ENCODE results near the gene MEMO1.
"Not testable (repeated sequence)": the region's sequence is repeated elsewhere in the genome, so short reads cannot be mapped to it uniquely, and the experiment has no call there.

MEMO1 gene

DNA sequence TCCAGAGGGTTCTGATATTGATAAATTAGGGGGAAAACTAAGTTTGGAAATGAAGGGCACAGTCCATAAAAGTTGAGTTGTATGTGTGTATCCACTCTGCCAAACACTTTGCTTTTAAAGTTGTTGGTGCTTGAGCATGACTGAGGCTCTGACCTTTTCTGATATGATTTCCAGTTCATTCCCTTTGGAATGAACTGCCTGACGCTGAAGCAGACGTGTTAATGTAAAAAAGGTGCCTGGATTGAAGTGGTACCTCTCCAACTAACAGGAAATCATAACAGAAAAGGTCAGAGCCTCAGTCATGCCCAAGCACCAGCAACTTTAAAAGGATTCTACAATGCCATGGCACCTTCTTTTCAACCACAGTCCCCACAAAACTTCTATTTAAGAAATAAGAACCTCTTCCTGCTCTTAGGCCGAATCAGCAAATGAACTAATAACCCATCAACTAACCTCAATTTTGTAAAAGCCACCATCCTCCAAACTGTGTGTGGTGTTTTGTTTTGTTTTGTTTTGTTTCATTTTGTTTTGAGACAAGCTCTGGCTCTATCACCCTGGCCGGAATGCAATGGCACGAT lies 52.6 kb downstream of the MEMO1 start:
- in situ Hi-C loops (cut with MboI; ENCODE audit: low sequenced_read_pairs), result no loop called here
- H3K27me3 ChIP-seq (ENCODE audit: low read depth), result no peaks in the 10 kb centered on the region
- H3K36me3 ChIP-seq (replicated peaks), result no peaks in the 10 kb centered on the region
- DNase-seq (ENCODE audit: low spot score in 2 of 2), result no peak
- no peak overlapping the region for H3K4me3 ChIP-seq
- H3K4me1 ChIP-seq, result no peaks in the 10 kb centered on the region
- no peaks in the 10 kb centered on the region for H3K9me3 ChIP-seq

DNA sequence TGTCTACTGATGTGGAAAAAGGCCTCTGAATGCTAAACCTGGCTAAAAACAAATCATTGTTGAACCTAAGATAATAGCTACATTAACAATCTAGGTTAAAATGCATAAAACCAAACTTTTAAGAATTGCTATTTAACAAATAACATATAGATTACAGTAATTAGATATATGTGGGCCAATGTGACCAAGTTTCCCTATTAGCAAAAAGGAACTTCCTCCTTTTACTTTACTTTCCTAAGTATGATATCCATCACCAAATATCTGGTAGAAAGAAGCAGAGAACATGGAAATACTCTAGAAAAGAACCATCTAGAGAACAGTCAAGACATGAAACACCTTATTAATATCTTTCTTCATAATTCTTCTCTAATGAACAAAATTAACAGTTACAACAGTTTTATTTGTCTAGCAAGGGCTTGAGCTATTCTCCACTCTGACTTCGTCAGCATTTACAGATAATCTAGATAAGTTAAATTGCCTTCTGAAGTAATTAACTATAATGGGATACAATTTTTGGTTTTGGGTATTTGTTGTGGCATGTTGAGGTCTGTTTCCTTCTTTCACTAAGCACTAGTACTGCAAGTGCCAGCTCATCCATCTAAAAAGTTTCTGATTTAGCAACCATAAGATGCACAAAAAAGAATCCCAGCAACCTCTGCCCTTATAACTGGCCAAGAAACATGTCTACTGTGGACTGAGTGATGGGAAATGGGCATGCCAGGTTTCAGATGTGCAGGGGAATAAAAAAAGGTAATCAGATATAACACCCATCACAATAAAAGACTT lies 53.3 kb downstream of the MEMO1 start:
- Histone ChIP-seq H3K27me3 (ENCODE audit: low read depth) (no peaks in the 10 kb centered on the region), H3K36me3 (replicated peaks) (no peaks in the 10 kb centered on the region), H3K9me3 (no peaks in the 10 kb centered on the region), H3K4me1 (no peaks in the 10 kb centered on the region), H3K4me3 (no peak overlapping the region)
- no peak for DNase-seq (ENCODE audit: low spot score in 2 of 2)
- in situ Hi-C loops (cut with MboI; ENCODE audit: low sequenced_read_pairs), result no loop called here

DNA sequence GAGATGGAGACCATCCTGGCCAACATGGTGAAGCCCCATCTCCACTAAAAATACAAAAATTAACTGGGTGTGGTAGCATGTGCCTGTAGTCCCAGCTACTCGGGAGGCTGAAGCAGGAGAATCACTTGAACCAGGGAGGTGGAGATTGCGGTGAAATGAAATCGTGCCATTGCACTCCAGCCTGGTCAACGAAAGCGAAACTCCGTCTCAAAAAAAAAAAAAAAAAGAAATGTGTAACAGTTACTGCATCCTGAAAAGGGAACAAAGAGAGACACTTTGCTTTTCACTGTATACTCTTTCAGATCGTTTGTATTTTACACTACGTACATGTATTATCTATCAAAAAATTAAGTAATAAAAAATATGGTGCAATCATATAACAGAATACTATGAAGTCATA lies 53.9 kb downstream of the MEMO1 start:
- H3K9me3 ChIP-seq; H3K36me3 ChIP-seq (replicated peaks); H3K4me3 ChIP-seq; H3K27me3 ChIP-seq (ENCODE audit: low read depth); H3K4me1 ChIP-seq; in situ Hi-C loops (cut with MboI; ENCODE audit: low sequenced_read_pairs); DNase-seq (ENCODE audit: low spot score in 2 of 2): not testable (repeated sequence)

DNA sequence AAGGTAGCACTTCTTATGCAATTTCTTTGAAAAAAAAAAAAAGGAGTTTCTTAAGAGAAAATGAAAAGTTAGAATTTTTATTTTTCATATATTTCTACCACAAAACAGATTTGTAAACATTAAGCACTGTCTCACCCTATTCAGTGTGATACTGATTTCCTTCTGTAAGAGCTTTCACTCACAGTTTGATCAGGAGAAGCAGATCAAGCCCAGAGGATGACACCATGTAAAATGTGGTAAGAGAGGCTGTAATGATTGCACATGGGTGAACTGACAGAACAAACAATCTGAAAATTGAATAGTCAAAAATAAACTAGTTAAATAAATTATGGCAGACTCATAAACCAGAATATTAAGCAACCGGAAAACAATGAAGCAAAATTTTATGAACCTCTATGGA lies 54.5 kb downstream of the MEMO1 start:
- H3K27me3 ChIP-seq (ENCODE audit: low read depth), result no peaks in the 10 kb centered on the region
- H3K4me3 ChIP-seq, result no peak overlapping the region
- no peak for DNase-seq (ENCODE audit: low spot score in 2 of 2)
- in situ Hi-C loops (cut with MboI; ENCODE audit: low sequenced_read_pairs), result no loop called here
- H3K4me1 ChIP-seq, result no peaks in the 10 kb centered on the region
- no peaks in the 10 kb centered on the region for H3K36me3 ChIP-seq (replicated peaks)
- no peaks in the 10 kb centered on the region for H3K9me3 ChIP-seq

DNA sequence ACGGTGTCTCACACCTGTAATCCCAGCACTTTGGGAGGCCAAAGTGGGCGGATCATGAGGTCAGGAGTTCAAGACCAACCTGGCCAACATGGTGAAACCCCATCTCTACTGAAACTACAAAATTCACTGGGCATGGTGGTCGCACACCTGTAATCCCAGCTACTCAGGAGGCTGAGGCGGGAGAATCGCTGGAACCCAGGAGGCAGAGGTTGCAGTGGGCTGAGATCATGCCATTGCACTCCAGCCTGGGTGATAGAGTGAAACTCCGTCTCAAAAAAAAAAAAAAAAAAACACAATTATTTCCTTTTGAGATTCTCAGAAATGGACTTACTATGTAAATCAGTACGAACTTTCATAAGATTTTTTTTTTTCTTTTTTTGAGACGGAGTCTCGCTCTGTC lies 57.7 kb downstream of the MEMO1 start:
- in situ Hi-C loops (cut with MboI; ENCODE audit: low sequenced_read_pairs); H3K9me3 ChIP-seq; H3K27me3 ChIP-seq (ENCODE audit: low read depth); DNase-seq (ENCODE audit: low spot score in 2 of 2); H3K4me1 ChIP-seq; H3K36me3 ChIP-seq (replicated peaks); H3K4me3 ChIP-seq: not testable (repeated sequence)

DNA sequence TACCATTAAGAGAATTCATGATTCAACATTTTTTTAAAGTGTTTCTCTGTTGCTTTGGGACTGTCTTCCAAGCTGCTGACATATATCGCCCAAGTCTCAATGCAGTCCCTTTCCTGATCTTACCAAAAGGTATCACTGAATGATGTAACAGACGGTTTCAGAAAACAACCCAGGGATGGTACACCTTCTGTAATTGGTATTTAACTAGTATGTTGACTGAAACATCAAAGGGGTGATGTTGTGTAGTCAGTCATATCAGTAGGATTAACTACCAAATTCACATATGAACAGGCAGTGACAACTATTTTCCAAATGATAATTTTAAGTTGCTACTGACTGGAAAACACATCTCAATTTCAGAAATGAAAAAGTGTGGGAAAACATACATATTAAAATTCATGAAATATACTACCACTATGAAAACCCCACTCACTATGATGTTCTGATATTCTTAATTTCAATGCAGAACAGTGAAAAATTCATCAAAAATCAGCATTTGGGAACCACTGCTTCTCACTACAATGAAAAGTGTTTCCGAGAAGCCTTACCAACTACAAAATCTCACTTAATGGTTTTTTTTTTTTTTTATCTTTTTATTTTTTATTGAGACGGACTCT lies 59.8 kb downstream of the MEMO1 start:
- in situ Hi-C loops (cut with MboI; ENCODE audit: low sequenced_read_pairs), result no loop called here
- DNase-seq (ENCODE audit: low spot score in 2 of 2), result no peak
- no peaks in the 10 kb centered on the region for H3K4me1 ChIP-seq
- H3K27me3 ChIP-seq (ENCODE audit: low read depth), result no peaks in the 10 kb centered on the region
- H3K9me3 ChIP-seq, result no peaks in the 10 kb centered on the region
- H3K36me3 ChIP-seq (replicated peaks), result no peaks in the 10 kb centered on the region; the same call in 1 of the 2 replicates
- no peak overlapping the region for H3K4me3 ChIP-seq

DNA sequence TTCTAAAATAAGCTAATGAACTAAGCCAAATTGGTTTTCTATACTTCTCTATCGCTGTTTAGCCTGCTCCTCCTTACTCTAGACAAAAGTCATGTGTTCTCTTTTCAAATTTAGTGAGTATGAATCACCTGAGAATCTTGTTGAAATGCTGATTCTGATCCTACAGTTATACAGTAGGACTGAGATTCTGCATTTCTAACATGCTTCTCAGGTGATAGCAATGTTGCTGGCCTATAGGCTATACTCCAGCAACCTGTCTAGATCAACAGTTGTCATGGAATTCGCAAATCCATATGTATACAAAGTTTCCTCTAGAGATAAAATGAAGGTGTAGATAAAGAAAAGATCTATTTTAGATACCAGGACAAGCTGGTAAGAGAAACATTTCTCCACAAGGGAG lies 62.9 kb downstream of the MEMO1 start:
- H3K4me1 ChIP-seq, result no peaks in the 10 kb centered on the region
- no peaks in the 10 kb centered on the region for H3K9me3 ChIP-seq
- no peaks in the 10 kb centered on the region; the same call in 1 of the 2 replicates for H3K36me3 ChIP-seq (replicated peaks)
- DNase-seq (ENCODE audit: low spot score in 2 of 2), result no peak
- no peak overlapping the region for H3K4me3 ChIP-seq
- no peaks in the 10 kb centered on the region for H3K27me3 ChIP-seq (ENCODE audit: low read depth)
- in situ Hi-C loops (cut with MboI; ENCODE audit: low sequenced_read_pairs), result no loop called here

DNA sequence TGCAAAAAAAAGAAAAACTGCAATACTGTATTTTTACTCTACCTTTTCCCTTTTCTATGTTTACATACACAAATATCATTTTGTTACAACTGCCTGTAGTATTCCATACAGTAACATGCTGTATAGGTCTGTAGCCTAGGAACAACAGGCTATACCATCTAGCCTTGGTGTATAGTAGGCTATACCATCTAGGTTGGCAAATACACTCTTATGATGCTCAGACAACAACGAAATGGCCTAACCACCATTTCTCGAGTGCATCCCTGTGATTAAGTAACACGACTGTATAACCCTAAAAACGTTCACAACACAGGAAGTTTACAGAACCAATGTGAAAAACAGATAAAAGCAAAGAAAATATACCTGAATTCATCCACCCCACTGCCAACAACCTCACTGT lies 64.0 kb downstream of the MEMO1 start:
- H3K4me3 ChIP-seq, result no peak overlapping the region
- H3K4me1 ChIP-seq, result no peaks in the 10 kb centered on the region
- no peaks in the 10 kb centered on the region for H3K27me3 ChIP-seq (ENCODE audit: low read depth)
- no peak for DNase-seq (ENCODE audit: low spot score in 2 of 2)
- no peaks in the 10 kb centered on the region; the same call in 1 of the 2 replicates for H3K36me3 ChIP-seq (replicated peaks)
- in situ Hi-C loops (cut with MboI; ENCODE audit: low sequenced_read_pairs), result no loop called here
- no peaks in the 10 kb centered on the region for H3K9me3 ChIP-seq

DNA sequence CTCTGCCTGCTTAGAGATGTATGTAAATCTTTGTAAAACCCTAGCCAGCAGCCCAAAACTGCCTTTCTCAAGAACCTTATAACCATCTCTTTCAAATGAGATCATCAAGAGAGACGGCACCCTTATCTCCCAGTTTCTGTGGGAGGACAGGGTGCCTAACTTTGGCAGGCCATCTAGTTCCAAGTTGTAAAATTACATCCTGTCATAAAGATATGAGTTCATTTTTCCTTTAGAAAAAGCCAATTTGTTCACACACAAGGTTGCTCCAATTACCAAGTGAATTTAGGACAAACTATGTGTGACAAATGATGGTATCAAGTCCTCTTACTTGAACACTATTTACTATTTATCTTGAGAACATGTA lies 65.3 kb downstream of the MEMO1 start:
- DNase-seq (ENCODE audit: low spot score in 2 of 2), result no peak
- in situ Hi-C loops (cut with MboI; ENCODE audit: low sequenced_read_pairs), result no loop called here
- 0 out of 2 replicates have a peak, but pooled peaks cover 3% of the 10 kb centered on the region for H3K4me1 ChIP-seq
- H3K36me3 ChIP-seq (replicated peaks), result no peaks in the 10 kb centered on the region; the same call in 1 of the 2 replicates
- H3K27me3 ChIP-seq (ENCODE audit: low read depth), result no peaks in the 10 kb centered on the region
- no peaks in the 10 kb centered on the region for H3K9me3 ChIP-seq
- no peak overlapping the region for H3K4me3 ChIP-seq

DNA sequence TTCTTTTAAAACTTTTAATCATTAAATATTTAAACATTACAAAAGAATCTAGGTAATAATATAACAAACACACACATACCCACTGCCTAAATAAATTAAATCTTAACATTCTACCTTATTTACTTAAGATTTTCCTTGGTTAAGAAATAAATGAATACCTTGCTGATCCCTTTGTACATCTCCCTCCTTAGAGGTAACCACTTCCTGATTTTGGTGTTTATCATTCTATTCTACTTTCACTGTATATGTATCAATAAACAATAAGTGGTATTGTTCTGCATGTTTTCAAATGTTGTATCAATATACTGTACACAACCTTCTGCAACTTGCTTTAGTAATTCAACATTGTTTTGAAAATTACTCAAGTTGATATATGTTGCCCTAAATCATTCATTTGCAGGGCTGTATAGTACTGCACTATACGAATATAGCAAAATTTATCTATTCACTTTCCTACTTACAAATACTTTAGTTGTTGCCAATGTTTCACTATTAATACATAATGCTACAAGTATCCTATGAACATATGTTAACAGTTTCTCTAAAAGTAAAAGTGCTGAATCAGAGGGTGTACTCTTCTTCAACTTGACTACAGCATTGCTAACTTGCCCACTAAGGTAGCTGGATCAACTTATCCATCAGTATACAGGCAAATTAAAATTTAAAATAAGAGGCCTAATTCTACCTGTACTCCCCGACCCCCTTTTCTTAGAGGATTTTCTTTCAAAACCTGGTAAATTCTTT lies 65.8 kb downstream of the MEMO1 start:
- H3K36me3 ChIP-seq (replicated peaks), result no peaks in the 10 kb centered on the region; the same call in 1 of the 2 replicates
- DNase-seq (ENCODE audit: low spot score in 2 of 2), result no peak
- in situ Hi-C loops (cut with MboI; ENCODE audit: low sequenced_read_pairs), result no loop called here
- H3K27me3 ChIP-seq (ENCODE audit: low read depth), result no peaks in the 10 kb centered on the region
- 0 out of 2 replicates have a peak, but pooled peaks cover 3% of the 10 kb centered on the region for H3K4me1 ChIP-seq
- no peak overlapping the region for H3K4me3 ChIP-seq
- no peaks in the 10 kb centered on the region for H3K9me3 ChIP-seq

DNA sequence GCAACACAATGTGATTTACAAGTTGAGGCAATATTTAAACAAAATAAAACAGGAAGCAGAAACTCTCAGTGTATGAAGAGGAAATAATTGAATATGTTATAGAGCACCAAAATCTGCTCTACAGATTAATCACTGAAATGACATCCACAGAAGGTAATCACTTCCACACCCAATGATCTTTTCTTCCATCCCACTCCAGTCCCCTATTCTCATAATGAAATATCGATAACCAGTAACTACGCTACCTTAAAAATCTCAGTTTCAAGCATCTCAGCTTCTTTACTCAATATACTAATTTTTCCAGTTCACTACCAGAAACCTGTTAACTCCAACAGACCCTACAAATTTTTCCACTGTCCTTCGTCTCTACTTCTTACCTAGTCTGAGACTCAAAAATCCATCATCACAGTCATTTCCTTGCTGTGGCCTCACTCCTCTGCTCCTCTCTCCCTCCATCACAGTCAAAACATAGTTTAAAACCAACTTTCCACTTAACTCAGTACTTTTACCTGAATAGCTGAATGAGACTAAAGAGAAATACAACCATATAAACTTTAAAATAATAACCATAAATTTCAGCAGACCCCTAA lies 67.1 kb downstream of the MEMO1 start:
- Histone ChIP-seq H3K36me3 (replicated peaks) (no peaks in the 10 kb centered on the region), H3K27me3 (ENCODE audit: low read depth) (no peaks in the 10 kb centered on the region), H3K4me1 (0 out of 2 replicates have a peak, but pooled peaks cover 3% of the 10 kb centered on the region), H3K9me3 (no peaks in the 10 kb centered on the region), H3K4me3 (no peak overlapping the region)
- in situ Hi-C loops (cut with MboI; ENCODE audit: low sequenced_read_pairs), result no loop called here
- DNase-seq (ENCODE audit: low spot score in 2 of 2), result no peak

DNA sequence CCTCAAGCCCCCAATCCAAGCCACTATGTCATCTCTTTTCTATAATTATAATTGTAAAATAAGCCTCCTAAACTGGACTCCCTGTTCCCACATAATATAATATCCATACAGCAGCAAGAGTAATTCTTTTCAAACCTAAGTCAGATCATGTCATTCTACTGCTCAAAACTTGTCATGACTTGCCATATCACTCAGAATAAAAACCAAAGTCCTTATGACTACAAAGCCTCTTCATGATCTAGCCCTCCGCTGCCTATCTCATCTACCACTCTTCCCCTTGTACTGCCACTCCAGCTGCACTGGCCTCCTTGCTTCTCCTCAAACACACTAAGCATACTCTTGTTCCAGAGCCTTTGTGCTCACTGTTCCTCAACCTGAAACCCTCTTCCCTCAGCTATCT lies 69.9 kb downstream of the MEMO1 start:
- in situ Hi-C loops (cut with MboI; ENCODE audit: low sequenced_read_pairs), result no loop called here
- H3K4me3 ChIP-seq, result no peak overlapping the region

DNA sequence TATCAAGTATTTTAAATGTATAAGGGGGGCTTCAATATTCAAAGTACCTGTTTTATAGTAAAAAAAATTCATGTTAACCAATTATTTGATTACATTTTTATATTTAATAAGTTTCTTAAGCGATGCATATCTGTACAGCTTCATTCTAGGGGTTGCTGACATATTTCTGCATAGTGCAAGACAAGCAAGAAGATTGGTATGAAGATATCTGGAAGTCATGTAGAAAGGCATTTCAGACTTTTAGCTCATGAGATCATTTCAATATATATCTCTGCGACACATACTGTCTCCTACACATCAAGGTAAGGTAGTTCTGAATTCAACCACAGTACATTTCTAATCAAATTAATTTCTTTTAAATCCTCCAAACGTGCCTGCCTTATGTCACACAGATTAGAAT lies 73.1 kb downstream of the MEMO1 start:
- DNase-seq (ENCODE audit: low spot score in 2 of 2), result no peak
- 0 out of 2 replicates have a peak, but pooled peaks cover 3% of the 10 kb centered on the region for H3K4me1 ChIP-seq
- in situ Hi-C loops (cut with MboI; ENCODE audit: low sequenced_read_pairs), result no loop called here
- H3K9me3 ChIP-seq, result no peaks in the 10 kb centered on the region
- H3K36me3 ChIP-seq (replicated peaks), result no peaks in the 10 kb centered on the region
- H3K27me3 ChIP-seq (ENCODE audit: low read depth), result no peaks in the 10 kb centered on the region
- H3K4me3 ChIP-seq, result no peak overlapping the region

More for the DNA sequence above, 69.9 kb downstream of the MEMO1 start:
- Histone ChIP-seq H3K4me1 (0 out of 2 replicates have a peak, but pooled peaks cover 3% of the 10 kb centered on the region), H3K27me3 (ENCODE audit: low read depth) (no peaks in the 10 kb centered on the region), H3K9me3 (no peaks in the 10 kb centered on the region), H3K36me3 (replicated peaks) (no peaks in the 10 kb centered on the region)
- no peak for DNase-seq (ENCODE audit: low spot score in 2 of 2)

All from HAP-1 (cell line).